Measurements from ENCODE around the gene ACO2. TPM values are rescaled to one million over a fixed set of nuclear protein-coding genes. Genes with fewer than 3 reads are reported as not detected.

Gene ACO2
- total RNA-seq, 4 donors from 2014 or later: 81.3 to 205 (median 135) TPM

DNA sequence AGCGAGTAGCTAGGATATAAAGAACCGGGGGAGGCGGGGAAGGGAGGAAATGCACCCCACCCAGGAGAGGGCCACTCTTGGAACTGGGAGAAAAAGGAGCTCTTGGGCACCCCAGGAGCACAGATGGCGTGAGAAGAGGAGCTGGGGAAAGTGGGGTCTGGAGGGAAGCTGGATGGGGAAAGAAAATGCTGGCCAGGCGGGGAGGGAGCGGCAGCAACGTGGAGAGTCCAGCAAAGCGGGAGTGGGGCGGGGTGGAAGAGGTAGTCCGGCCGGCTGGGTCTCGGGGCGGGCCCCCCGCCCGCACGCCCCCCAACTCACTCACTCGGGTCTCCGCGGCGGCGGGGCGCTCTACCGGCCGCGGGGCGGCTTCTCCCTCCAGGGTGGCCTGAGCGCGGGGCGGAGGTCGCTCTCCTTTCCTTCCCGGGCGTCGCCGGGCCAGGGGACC lies 22.8 kb upstream of the ACO2 start:
- no peaks in the 10 kb centered on the region for H3K27me3 ChIP-seq
- H3K27ac ChIP-seq: peak overlapping the region; percentile 99 to 100 (median 99)
- intact Hi-C loops (cut with DNase I): no loop called here
- H3K36me3 ChIP-seq: peaks cover 5% of the 10 kb centered on the region in 2 donors
- H3K9me3 ChIP-seq: no peaks in the 10 kb centered on the region
- peak overlapping the region; percentile 91 to 99 (median 99) for H3K4me3 ChIP-seq (replicated peaks in 1 of 3)
- no peak for DNase-seq
- WGBS, 2 donors: 0 to 1% methylated on average over 11 to 19 of the region's 34 CpGs
- H3K4me1 ChIP-seq: peaks cover 27 to 32% of the 10 kb centered on the region in 2 donors
- TF ChIP-seq POLR2A (IDR thresholded peaks at IDR 0.05): no peak
- TF ChIP-seq, protein P1, sequence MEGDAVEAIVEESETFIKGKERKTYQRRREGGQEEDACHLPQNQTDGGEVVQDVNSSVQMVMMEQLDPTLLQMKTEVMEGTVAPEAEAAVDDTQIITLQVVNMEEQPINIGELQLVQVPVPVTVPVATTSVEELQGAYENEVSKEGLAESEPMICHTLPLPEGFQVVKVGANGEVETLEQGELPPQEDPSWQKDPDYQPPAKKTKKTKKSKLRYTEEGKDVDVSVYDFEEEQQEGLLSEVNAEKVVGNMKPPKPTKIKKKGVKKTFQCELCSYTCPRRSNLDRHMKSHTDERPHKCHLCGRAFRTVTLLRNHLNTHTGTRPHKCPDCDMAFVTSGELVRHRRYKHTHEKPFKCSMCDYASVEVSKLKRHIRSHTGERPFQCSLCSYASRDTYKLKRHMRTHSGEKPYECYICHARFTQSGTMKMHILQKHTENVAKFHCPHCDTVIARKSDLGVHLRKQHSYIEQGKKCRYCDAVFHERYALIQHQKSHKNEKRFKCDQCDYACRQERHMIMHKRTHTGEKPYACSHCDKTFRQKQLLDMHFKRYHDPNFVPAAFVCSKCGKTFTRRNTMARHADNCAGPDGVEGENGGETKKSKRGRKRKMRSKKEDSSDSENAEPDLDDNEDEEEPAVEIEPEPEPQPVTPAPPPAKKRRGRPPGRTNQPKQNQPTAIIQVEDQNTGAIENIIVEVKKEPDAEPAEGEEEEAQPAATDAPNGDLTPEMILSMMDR (IDR thresholded peaks at IDR 0.05): no peak

DNA sequence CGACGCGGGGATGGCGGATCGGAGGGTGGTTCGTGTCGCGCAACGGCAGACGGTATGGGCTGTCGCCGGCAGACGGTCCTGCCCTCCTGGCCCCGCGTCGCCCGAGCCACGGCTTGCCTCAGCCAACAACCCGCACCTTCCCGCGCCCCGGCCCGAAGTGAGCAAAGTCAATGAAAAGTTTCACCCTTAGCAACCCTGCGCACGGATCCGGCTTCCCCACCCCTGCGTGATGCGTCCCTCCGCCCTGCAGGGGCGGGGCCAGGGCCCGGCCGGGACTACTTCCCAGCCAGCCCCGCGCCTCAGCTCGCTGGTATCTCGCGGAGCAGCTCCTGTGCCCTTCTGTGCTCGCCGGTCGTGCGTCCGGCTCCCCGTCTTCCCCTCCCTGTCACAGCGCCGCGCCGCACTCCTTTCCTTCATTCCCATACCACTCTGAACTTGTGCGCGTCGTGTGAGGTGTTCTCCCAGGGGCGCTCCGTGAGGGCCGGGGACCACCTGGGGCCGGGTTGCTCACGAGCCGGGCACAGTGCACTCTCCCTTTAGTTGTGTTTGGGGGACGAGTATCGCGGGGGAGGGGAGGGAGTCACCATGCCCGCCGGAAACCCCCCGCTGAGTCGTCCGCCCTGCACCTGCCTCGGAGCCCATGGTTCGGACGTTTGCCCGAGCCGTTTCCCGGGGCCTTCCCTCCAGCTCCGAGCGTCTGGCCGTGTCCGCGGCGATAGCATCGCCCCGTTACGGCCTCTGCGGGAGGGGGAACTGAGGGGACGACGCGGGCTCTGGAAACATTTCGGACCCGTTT lies 22.1 kb upstream of the ACO2 start, which contains the start of gene TOB2:
Gene TOB2 (minus strand): TSS at position 163 of the 796 bp plus-strand sequence. CDS start 9,456 bp downstream, outside the sequence.
- H3K27ac ChIP-seq: peak within 1 kb of the TSS; percentile 99 to 100 (median 99)

DNA sequence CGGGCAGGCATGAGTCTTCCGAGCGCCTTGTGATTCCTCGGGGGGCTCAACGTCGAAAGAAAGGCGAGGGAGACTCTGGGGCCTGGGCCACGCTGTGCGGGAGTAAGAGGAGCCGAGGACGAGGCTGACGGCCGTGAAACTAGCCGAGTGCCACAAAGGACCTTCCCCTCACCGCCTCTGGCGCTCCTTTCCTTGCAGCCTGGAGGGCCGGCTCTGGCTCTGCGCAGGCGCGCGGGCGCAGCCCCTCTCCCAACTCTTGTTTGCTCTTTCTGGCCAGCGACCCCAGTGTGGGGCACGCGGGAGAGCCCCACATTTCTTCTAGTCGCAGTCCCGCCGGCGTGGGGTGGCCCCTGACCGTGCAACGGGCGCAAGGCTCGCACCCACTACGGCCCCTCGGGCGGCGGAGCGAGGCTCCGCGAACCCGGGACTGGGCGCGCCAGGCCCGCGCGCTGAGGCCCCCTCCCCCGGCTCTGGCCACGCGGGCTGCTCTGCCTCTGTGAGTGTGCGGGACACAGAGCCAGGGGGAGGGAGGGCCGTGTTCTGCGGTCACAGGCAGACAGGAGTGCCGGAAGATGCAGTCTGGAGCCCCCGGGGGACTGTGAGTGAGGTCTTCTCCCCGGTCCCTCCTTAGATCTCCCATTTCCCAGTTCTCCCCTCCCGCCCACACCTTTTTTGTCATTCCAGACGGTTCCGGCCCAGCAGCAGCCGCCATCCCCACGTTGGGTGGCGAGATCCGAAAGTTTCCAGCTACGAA lies 21.3 kb upstream of the ACO2 start:
- H3K27me3 ChIP-seq: no peaks in the 10 kb centered on the region
- peak; percentile 48 to 80 for TF ChIP-seq POLR2A (IDR thresholded peaks at IDR 0.05)
- TF ChIP-seq, protein P1 (IDR thresholded peaks at IDR 0.05): no peak
- H3K27ac ChIP-seq: peak overlapping the region; percentile 99 to 100 (median 99)
- H3K36me3 ChIP-seq: peaks cover 2 to 5% of the 10 kb centered on the region in 2 donors
- H3K4me3 ChIP-seq (replicated peaks in 1 of 3): peak overlapping the region; percentile 88 to 99 (median 91)
- peaks cover 19 to 24% of the 10 kb centered on the region in 2 donors for H3K4me1 ChIP-seq
- WGBS, 2 donors: 1% methylated on average over 21 to 26 of the region's 63 CpGs
- intact Hi-C loops (cut with DNase I): no loop called here
- peak; percentile 74 to 75 for DNase-seq
- H3K9me3 ChIP-seq: no peaks in the 10 kb centered on the region

More for the DNA sequence above, 22.1 kb upstream of the ACO2 start, which contains the start of gene TOB2:
- peak within 1 kb of the TSS; percentile 91 to 99 (median 99) for H3K4me3 ChIP-seq (replicated peaks in 1 of 3)
- intact Hi-C loops (cut with DNase I): no loop called here
- peaks cover 5% of the 10 kb centered on the region in 2 donors for H3K36me3 ChIP-seq
- no peaks in the 10 kb centered on the region for H3K9me3 ChIP-seq
- peaks cover 25 to 31% of the 10 kb centered on the region in 2 donors for H3K4me1 ChIP-seq
- TF ChIP-seq, protein P1 (IDR thresholded peaks at IDR 0.05): peak in 1 of 6 experiments; percentile 11
- peak; percentile 97 to 100 for TF ChIP-seq POLR2A (IDR thresholded peaks at IDR 0.05)
- DNase-seq: peak; percentile 94 to 95
- no peaks in the 10 kb centered on the region for H3K27me3 ChIP-seq
- 0 to 1% methylated on average over 18 to 24 of the region's 85 CpGs for WGBS, 2 donors

DNA sequence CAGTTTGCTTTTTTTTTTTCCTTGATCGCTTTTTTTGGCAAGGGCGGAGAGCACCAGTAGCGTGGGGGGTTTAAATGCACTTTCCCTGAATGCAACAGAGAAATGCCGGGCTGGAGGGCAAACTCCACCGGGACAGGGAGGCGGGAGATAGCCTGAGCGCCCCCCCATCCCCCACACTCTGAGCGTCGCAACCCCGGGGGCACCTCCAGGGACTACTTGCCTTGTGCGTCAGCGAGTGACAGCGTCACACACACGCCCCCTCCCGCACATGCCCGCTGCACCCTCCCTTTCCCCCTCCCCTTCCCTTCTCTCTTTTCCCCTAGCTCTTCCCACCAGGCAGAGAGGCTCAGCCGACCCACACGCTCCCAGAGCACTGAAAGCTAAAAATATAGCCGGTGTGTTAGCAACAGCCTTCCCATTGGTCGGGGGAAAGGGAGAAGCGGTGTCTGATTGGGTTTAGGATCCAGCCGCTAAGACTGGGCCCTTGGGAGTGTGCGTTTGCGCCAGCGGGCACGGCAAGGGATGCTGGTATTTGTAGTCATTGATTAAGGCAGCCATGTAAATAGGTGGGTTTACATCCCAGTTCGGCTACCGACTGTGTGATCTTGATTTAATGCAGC lies 20.6 kb upstream of the ACO2 start:
- Histone ChIP-seq H3K4me1 (peaks cover 12 to 18% of the 10 kb centered on the region in 2 donors), H3K27ac (peak overlapping the region; percentile 99 to 100 (median 99)), H3K9me3 (no peaks in the 10 kb centered on the region), H3K27me3 (no peaks in the 10 kb centered on the region), H3K36me3 (no peaks in the 10 kb centered on the region), H3K4me3 (replicated peaks in 1 of 3) (peak overlapping the region; percentile 88 to 99 (median 91))
- TF ChIP-seq, protein P1 (IDR thresholded peaks at IDR 0.05): no peak
- peak; percentile 93 to 98 for TF ChIP-seq POLR2A (IDR thresholded peaks at IDR 0.05)
- intact Hi-C loops (cut with DNase I): no loop called here
- peak; percentile 96 for DNase-seq
- 0% methylated on average over 28 of the region's 28 CpGs for WGBS, 2 donors
